Transverse colon (tissue), 3 donors: ENCODE data around the gene KRTAP13-3.

Experiments used
- POLR2A ChIP-seq: fragments of 450-650 bp; IDR thresholded peaks from one replicate; pipeline ENCODE4 v1.6.1; 2016; ENCODE audit warnings: antibody characterized with exemption, mild to moderate bottlenecking, moderate library complexity
- TF ChIP-seq, protein P1 (sequence below), 5 experiments: fragments of 200-600 bp in 3 of 5; fragments of 450-650 bp in 2 of 5; sonication (generic) in 3 of 5; IDR thresholded peaks; 1 replicate in 2 of 5; 2 replicates in 3 of 5; pipeline ENCODE4 v1.5.1; 2016 to 2017; ENCODE audit warnings: antibody characterized with exemption in 5 of 5, inconsistent platforms in 3 of 5, mild to moderate bottlenecking in 2 of 5, moderate library complexity in 1 of 5

DNA sequence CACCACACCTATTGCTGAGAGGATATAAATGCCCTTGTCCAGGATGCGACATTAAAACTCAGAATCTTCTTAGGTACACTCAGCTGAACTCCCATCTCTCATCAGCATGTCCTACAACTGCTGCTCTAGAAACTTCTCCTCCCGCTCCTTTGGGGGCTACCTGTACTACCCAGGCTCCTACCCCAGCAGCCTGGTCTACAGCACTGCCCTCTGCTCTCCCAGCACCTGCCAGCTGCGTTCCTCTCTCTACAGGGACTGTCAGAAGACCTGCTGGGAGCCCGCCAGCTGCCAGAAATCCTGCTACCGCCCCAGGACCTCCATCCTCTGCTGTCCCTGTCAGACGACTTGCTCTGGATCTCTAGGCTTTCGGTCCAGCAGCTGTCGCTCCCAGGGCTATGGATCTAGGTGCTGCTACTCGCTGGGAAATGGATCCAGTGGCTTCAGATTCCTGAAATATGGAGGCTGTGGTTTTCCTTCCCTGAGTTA is 4.5 kb upstream of the KRTAP13-3 start, which contains the start of gene KRTAP13-4:
- no peak for TF ChIP-seq POLR2A
- TF ChIP-seq, protein P1, sequence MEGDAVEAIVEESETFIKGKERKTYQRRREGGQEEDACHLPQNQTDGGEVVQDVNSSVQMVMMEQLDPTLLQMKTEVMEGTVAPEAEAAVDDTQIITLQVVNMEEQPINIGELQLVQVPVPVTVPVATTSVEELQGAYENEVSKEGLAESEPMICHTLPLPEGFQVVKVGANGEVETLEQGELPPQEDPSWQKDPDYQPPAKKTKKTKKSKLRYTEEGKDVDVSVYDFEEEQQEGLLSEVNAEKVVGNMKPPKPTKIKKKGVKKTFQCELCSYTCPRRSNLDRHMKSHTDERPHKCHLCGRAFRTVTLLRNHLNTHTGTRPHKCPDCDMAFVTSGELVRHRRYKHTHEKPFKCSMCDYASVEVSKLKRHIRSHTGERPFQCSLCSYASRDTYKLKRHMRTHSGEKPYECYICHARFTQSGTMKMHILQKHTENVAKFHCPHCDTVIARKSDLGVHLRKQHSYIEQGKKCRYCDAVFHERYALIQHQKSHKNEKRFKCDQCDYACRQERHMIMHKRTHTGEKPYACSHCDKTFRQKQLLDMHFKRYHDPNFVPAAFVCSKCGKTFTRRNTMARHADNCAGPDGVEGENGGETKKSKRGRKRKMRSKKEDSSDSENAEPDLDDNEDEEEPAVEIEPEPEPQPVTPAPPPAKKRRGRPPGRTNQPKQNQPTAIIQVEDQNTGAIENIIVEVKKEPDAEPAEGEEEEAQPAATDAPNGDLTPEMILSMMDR (IDR thresholded peaks at IDR 0.05) = no peak
